HepG2 (cell line): Measurements from ENCODE around the gene AWAT2. TPM values are rescaled to one million over a fixed set of nuclear protein-coding genes. Genes with fewer than 3 reads are reported as not detected.

ENCODE experiments used
- ATAC-seq: fragments of 200-7000 bp; cut with Tn5 transposase; 3 replicates; pipeline ENCODE4 v1.9.1; 2020; ENCODE audit warnings: mild to moderate bottlenecking, moderate library complexity
- BruUV-seq: library from RNA; stranded (reverse); fragments of 400-500 nt; replicated peaks from 2 replicates; lab custom pipeline; 2021; lab: Mats Ljungman, UMichigan
- CTCF ChIA-PET: fragments of 300-600 bp; formaldehyde crosslinking; extraction: SDS; loops from one replicate; lab custom pipeline; 2021; ENCODE audit warnings: low total read pairs, inconsistent platforms, low intra/inter-chr PET ratio; lab: Yijun Ruan, JAX
- POLR2A ChIA-PET: fragments of 350-600 bp; sonication (Branson Sonifier 250); formaldehyde crosslinking; loops from one replicate; lab custom pipeline; 2020; ENCODE audit warnings: antibody characterized with exemption, inconsistent platforms; lab: Yijun Ruan, JAX
- DNase-seq: peaks from one replicate; pipeline ENCODE4 v3.0.0-alpha.2; 2015; ENCODE audit warnings: low spot score
- FAIRE-seq: peaks from 3 replicates; lab custom pipeline; 2011; peaks lifted over from hg19 to GRCh38; lab: Jason Lieb, UNC
- H2AFZ ChIP-seq: one replicate; pipeline ENCODE4 v1.6.1; 2011; ENCODE audit warnings: low read length, inconsistent platforms
- H3K27ac ChIP-seq: fragments of 300-600 bp; 3 replicates; pipeline ENCODE4 v1.8.0; 2011; ENCODE audit warnings: mixed run types, mild to moderate bottlenecking, mixed read lengths, low read length, inconsistent platforms; ENCODE audit not compliant: insufficient read depth; ENCODE audit errors: extremely low read length
- H3K27me3 ChIP-seq, 2 experiments: fragments of 200-600 bp in 1 of 2; 2 replicates in 1 of 2; 3 replicates in 1 of 2; pipeline versions ENCODE4 v1.6.0 to v1.8.0; 2011; ENCODE audit warnings: low read length in 2 of 2, mild to moderate bottlenecking in 2 of 2, moderate library complexity in 2 of 2, inconsistent platforms in 1 of 2; ENCODE audit not compliant: insufficient read depth in 2 of 2, control insufficient read depth in 1 of 2
- H3K36me3 ChIP-seq, 2 experiments: fragments of 200-600 bp in 1 of 2; replicated peaks in 1 of 2; 2 replicates in 1 of 2; 3 replicates in 1 of 2; pipeline versions ENCODE4 v1.5.1 to v1.8.0; 2011; ENCODE audit warnings: low read length in 2 of 2, inconsistent platforms in 1 of 2; ENCODE audit not compliant: insufficient read depth in 2 of 2, control insufficient read depth in 1 of 2
- H3K4me1 ChIP-seq: 2 replicates; pipeline ENCODE4 v1.5.1; 2012; ENCODE audit warnings: low read length, inconsistent platforms; ENCODE audit not compliant: insufficient read depth
- H3K4me2 ChIP-seq: 2 replicates; pipeline ENCODE4 v1.6.0; 2011; ENCODE audit warnings: low read depth, low read length, inconsistent platforms
- H3K4me3 ChIP-seq, 3 experiments: fragments of 200-600 bp in 1 of 3; sonication (generic), shearing (Covaris generic) in 1 of 3; replicated peaks in 1 of 3; 2 replicates each; pipeline ENCODE4 v1.5.1; 2011 to 2016; ENCODE audit warnings: low read length in 3 of 3, inconsistent platforms in 2 of 3, low read depth in 2 of 3, mild to moderate bottlenecking in 2 of 3, control low read depth in 1 of 3, mixed read lengths in 1 of 3; ENCODE audit not compliant: insufficient read depth in 1 of 3
- H3K79me2 ChIP-seq: one replicate; pipeline ENCODE4 v1.6.1; 2011; ENCODE audit warnings: low read length, inconsistent platforms; ENCODE audit not compliant: insufficient read depth
- H3K9ac ChIP-seq: 2 replicates; pipeline ENCODE4 v1.6.0; 2011; ENCODE audit warnings: mild to moderate bottlenecking, low read depth, low read length, inconsistent platforms; ENCODE audit not compliant: insufficient read depth
- H3K9me3 ChIP-seq: 2 replicates; pipeline ENCODE4 v1.5.1; 2012; ENCODE audit warnings: mild to moderate bottlenecking, low read length
- H4K20me1 ChIP-seq: 2 replicates; pipeline ENCODE4 v1.6.0; 2011; ENCODE audit warnings: inconsistent platforms, mild to moderate bottlenecking, low read length, moderate library complexity; ENCODE audit not compliant: insufficient read depth
- EHMT2 ChIP-seq: fragments of 200-600 bp; sonication (generic); IDR thresholded peaks from 2 replicates; pipeline ENCODE4 v1.7.0; 2017; ENCODE audit warnings: antibody characterized with exemption, low read depth, low read length, borderline replicate concordance
- HDAC1 ChIP-seq: sonication (generic); formaldehyde crosslinking; IDR thresholded peaks from 2 replicates; pipeline ENCODE4 v1.5.1; 2020; ENCODE audit warnings: mild to moderate bottlenecking, missing genetic modification reagents
- MAFF ChIP-seq: IDR thresholded peaks from 2 replicates; pipeline ENCODE4 v1.6.1; 2011; ENCODE audit warnings: low read depth, low read length, improper control_type of control experiment
- MAFK ChIP-seq, 2 experiments: IDR thresholded peaks in 1 of 2; conservative IDR thresholded peaks in 1 of 2; 2 replicates each; pipeline ENCODE4 v1.6.1; 2011; ENCODE audit warnings: improper control_type of control experiment in 2 of 2, low read length in 2 of 2
- NFIB ChIP-seq: sonication (generic); formaldehyde crosslinking; IDR thresholded peaks from 2 replicates; pipeline ENCODE4 v1.9.0; 2021; ENCODE audit warnings: missing genetic modification reagents, mild to moderate bottlenecking, borderline replicate concordance
- NFKB2 ChIP-seq: sonication (generic); formaldehyde crosslinking; IDR thresholded peaks from 2 replicates; pipeline ENCODE4 v1.4.0; 2020; ENCODE audit warnings: missing genetic modification reagents, borderline replicate concordance
- PAF1 ChIP-seq: IDR thresholded peaks from 2 replicates; pipeline ENCODE4 v1.6.1; 2016; ENCODE audit warnings: missing genetic modification reagents, missing compliant biosample characterization
- RAD21 ChIP-seq: fragments of 450-650 bp; formaldehyde crosslinking; IDR thresholded peaks from 2 replicates; pipeline ENCODE4 v1.5.0; 2020; ENCODE audit warnings: mild to moderate bottlenecking
- ZNF282 ChIP-seq: fragments of 450-650 bp; IDR thresholded peaks from 2 replicates; pipeline ENCODE4 v1.6.1; 2018; ENCODE audit not compliant: partially characterized antibody
- ZNF496 ChIP-seq: sonication (generic); formaldehyde crosslinking; IDR thresholded peaks from 2 replicates; pipeline ENCODE4 v1.8.1; 2023; ENCODE audit warnings: mild to moderate bottlenecking, moderate library complexity, missing genetic modification reagents; ENCODE audit not compliant: insufficient replicate concordance
- ZNF614 ChIP-seq: IDR thresholded peaks from 2 replicates; pipeline ENCODE4 v1.6.1; 2018; ENCODE audit warnings: missing biosample characterization, missing genetic modification reagents, inconsistent platforms, borderline replicate concordance
- ZNF678 ChIP-seq: sonication (generic); formaldehyde crosslinking; IDR thresholded peaks from 2 replicates; pipeline ENCODE4 v1.4.0; 2020; ENCODE audit warnings: mild to moderate bottlenecking, missing genetic modification reagents
- ZSCAN30 ChIP-seq: sonication (generic); formaldehyde crosslinking; IDR thresholded peaks from 2 replicates; pipeline ENCODE4 v1.5.0; 2020; ENCODE audit warnings: mild to moderate bottlenecking, missing genetic modification reagents
- WGBS: methylation state at CpG from one replicate; pipeline ENCODE4 v1.1.6; 2017; ENCODE audit warnings: low lambda C conversion rate; 5-methylcytosine and 5-hydroxymethylcytosine counted together
- in situ Hi-C: cut with HindIII; loops from 2 replicates; pipeline ENCODE4 v1.10.0; 2017; ENCODE audit warnings: low pct_unique_long_range_greater_than_20kb; ENCODE audit not compliant: extremely low pct_ligation_motif_present
- intact Hi-C: fragments of 100-400 bp; cut with micrococcal nuclease; formaldehyde crosslinking; loops from one replicate; pipeline ENCODE4 v1.10.0; 2022; ENCODE audit not compliant: unreplicated experiment
- polyA plus RNA-seq, 8 experiments: library from polyadenylated mRNA; depleted of rRNA in 3 of 8; stranded (reverse) in 7 of 8; unstranded in 1 of 8; fragments of >200 nt; fragmentation: Illumina TruSeq in 4 of 8; extraction: Trizol in 4 of 8; gene quantifications; 2 replicates each; pipeline versions ENCODE4 v1.2.1 to v1.2.3, GENCODE V29; 2011 to 2016; ENCODE audit warnings: low read depth in 4 of 8, missing spikeins in 1 of 8, mixed read lengths in 1 of 8; ENCODE audit not compliant: insufficient read depth in 1 of 8
- total RNA-seq, 5 experiments: library from RNA; depleted of rRNA; stranded (reverse); fragments of >200 nt; fragmentation: Illumina TruSeq; extraction: Trizol; gene quantifications; 2 replicates each; pipeline ENCODE4 v1.2.3, GENCODE V29; 2016; ENCODE audit warnings: low read depth in 1 of 5
- TF ChIP-seq, protein P1 (sequence below): sonication (generic); formaldehyde crosslinking; IDR thresholded peaks from 2 replicates; pipeline ENCODE4 v1.8.1; 2023; ENCODE audit warnings: mild to moderate bottlenecking, missing genetic modification reagents
- TF ChIP-seq, protein P2 (sequence below): sonication (generic); formaldehyde crosslinking; IDR thresholded peaks from 2 replicates; pipeline ENCODE4 v1.8.1; 2022; ENCODE audit warnings: mild to moderate bottlenecking, missing genetic modification reagents
- TF ChIP-seq, protein P3 (sequence below): sonication (generic); formaldehyde crosslinking; IDR thresholded peaks from 2 replicates; pipeline ENCODE4 v1.8.1; 2023; ENCODE audit warnings: mild to moderate bottlenecking, missing genetic modification reagents

Gene AWAT2
- total and polyA plus RNA-seq, 2 of the 13 experiments (the other 11 are each of a cell fraction or from before 2014, with no cell fraction given), result not detected

DNA sequence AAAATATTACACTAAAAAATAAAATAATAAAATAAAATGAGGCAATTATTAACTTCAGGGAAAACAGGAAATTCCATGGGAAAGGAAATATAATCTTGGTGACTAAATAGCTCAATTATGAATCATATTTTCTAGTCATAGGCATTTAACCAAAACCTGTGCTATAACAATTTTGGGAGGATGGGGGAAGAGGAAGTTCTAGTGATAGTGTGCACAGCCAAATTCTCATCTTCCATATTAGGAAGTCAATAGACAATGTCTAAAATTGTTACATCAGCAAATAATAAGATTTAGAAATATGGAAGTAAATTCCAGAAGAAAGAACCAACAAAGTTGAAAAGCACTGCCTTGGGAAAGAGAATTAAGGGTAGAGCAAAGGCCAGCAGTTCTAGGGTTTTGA lies 2.8 kb downstream of the AWAT2 start:
- H3K27ac ChIP-seq, result no peak overlapping the region
- ChIA-PET CTCF (no interaction called here), POLR2A (no interaction called here)
- no peaks in the 10 kb centered on the region for H3K79me2 ChIP-seq
- H3K4me1 ChIP-seq, result no peaks in the 10 kb centered on the region
- no peak overlapping the region for H3K4me3 ChIP-seq
- no peak overlapping the region for H3K9ac ChIP-seq
- H3K27me3 ChIP-seq, result no peaks in the 10 kb centered on the region
- no peak for FAIRE-seq
- no peak for DNase-seq
- TF ChIP-seq EHMT2 (no peak), MAFF (peak; percentile 65), MAFK (conservative IDR thresholded peaks at IDR 0.05 in 1 of 2, IDR thresholded peaks at IDR 0.05 in 1 of 2; ENCODE audit: low read length in 2 of 2) (peak; percentile 41 to 73; a peak in 3 of 4 replicates), RAD21 (CRISPR knock-in tag) (no peak), PAF1 (no peak), ZNF496 (CRISPR knock-in tag) (no peak), ZNF678 (CRISPR knock-in tag) (no peak)
- H3K36me3 ChIP-seq, result no peaks in the 10 kb centered on the region
- no peak overlapping the region for H2AFZ ChIP-seq
- no peak overlapping the region for H3K4me2 ChIP-seq
- no peaks in the 10 kb centered on the region for H4K20me1 ChIP-seq
- ATAC-seq, result no peak
- intact Hi-C loops, result no loop called here
- H3K9me3 ChIP-seq, result no peaks in the 10 kb centered on the region
- BruUV-seq, result no TSS peak
- in situ Hi-C loops, result no loop called here

DNA sequence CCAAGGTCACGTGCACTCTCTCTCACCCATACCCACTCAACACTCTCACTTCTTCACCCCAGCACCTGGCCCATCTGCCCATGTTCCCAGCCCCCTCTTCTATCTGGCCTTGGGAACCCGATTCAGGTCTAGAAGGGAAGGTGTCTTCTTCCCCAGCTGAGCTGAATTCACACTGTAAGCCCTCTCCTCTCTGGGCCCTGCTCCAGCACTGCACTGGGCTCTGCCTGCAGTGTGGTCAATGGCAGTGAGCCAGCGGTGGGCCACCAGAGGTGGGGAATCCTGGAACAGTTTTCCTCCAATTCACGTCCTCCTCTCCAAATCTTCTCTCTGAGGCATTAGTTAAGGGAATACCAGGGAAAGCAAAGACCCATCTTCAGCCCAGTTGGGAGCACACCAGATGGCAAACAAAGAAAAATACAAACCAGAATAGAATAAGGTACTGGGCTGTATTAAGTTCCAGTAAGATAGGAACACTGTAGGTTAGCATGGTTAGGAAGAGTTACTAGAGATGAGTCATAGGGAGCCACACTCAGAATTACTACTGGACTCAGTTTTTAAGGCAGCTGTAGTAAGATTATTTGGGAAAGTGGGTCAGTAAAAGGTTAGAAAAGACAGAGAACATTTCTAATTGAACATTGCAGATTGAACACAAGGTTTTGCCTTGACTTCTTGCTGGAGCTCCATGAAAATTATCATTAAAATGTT lies 5.0 kb downstream of the AWAT2 start:
- no peaks in the 10 kb centered on the region for H3K79me2 ChIP-seq
- H3K27ac ChIP-seq, result no peak overlapping the region
- POLR2A ChIA-PET, result no interaction called here
- no peak overlapping the region for H3K4me3 ChIP-seq
- H3K36me3 ChIP-seq, result no peaks in the 10 kb centered on the region
- CTCF ChIA-PET, result no interaction called here
- no peak overlapping the region for H2AFZ ChIP-seq
- DNase-seq (no peak), ATAC-seq (no peak), FAIRE-seq (no peak)
- H4K20me1 ChIP-seq, result no peaks in the 10 kb centered on the region
- no peak overlapping the region for H3K4me2 ChIP-seq
- intact Hi-C loops, result no loop called here
- BruUV-seq, result no TSS peak
- in situ Hi-C loops, result no loop called here
- H3K9ac ChIP-seq, result no peak overlapping the region
- H3K9me3 ChIP-seq, result no peaks in the 10 kb centered on the region
- no peaks in the 10 kb centered on the region for H3K4me1 ChIP-seq
- 0% methylated on average over 2 of the region's 4 CpGs for WGBS
- no peaks in the 10 kb centered on the region for H3K27me3 ChIP-seq
- TF ChIP-seq HDAC1 (CRISPR knock-in tag) (no peak), NFIB (CRISPR knock-in tag) (no peak), ZNF614 (CRISPR knock-in tag) (no peak), ZSCAN30 (CRISPR knock-in tag) (no peak), ZNF282 (no peak), NFKB2 (CRISPR knock-in tag) (no peak)
- TF ChIP-seq, protein P1, sequence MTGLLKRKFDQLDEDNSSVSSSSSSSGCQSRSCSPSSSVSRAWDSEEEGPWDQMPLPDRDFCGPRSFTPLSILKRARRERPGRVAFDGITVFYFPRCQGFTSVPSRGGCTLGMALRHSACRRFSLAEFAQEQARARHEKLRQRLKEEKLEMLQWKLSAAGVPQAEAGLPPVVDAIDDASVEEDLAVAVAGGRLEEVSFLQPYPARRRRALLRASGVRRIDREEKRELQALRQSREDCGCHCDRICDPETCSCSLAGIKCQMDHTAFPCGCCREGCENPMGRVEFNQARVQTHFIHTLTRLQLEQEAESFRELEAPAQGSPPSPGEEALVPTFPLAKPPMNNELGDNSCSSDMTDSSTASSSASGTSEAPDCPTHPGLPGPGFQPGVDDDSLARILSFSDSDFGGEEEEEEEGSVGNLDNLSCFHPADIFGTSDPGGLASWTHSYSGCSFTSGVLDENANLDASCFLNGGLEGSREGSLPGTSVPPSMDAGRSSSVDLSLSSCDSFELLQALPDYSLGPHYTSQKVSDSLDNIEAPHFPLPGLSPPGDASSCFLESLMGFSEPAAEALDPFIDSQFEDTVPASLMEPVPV (CRISPR knock-in tag), result no peak
- TF ChIP-seq, protein P2, sequence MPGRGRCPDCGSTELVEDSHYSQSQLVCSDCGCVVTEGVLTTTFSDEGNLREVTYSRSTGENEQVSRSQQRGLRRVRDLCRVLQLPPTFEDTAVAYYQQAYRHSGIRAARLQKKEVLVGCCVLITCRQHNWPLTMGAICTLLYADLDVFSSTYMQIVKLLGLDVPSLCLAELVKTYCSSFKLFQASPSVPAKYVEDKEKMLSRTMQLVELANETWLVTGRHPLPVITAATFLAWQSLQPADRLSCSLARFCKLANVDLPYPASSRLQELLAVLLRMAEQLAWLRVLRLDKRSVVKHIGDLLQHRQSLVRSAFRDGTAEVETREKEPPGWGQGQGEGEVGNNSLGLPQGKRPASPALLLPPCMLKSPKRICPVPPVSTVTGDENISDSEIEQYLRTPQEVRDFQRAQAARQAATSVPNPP (CRISPR knock-in tag), result no peak
- TF ChIP-seq, protein P3, sequence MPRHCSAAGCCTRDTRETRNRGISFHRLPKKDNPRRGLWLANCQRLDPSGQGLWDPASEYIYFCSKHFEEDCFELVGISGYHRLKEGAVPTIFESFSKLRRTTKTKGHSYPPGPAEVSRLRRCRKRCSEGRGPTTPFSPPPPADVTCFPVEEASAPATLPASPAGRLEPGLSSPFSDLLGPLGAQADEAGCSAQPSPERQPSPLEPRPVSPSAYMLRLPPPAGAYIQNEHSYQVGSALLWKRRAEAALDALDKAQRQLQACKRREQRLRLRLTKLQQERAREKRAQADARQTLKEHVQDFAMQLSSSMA (CRISPR knock-in tag), result no peak
